Esophagus (tissue), 2 donors: Measurements from ENCODE around the gene PRUNE1. TPM values are rescaled to one million over a fixed set of nuclear protein-coding genes. Genes with fewer than 3 reads are reported as not detected.

Experiments
- H3K27ac ChIP-seq, 2 donors: one replicate each; pipeline ENCODE4 v1.5.1; 2013; ENCODE audit warnings: low read depth in 2 of 2, mild to moderate bottlenecking in 2 of 2, inconsistent platforms in 1 of 2, low read length in 1 of 2, moderate library complexity in 1 of 2
- H3K27me3 ChIP-seq, 2 donors: one replicate each; pipeline ENCODE4 v1.6.1; 2013; ENCODE audit warnings: low read length in 2 of 2, control low read depth in 1 of 2, mild to moderate bottlenecking in 1 of 2; ENCODE audit not compliant: insufficient read depth in 2 of 2, control insufficient read depth in 1 of 2
- H3K36me3 ChIP-seq, 2 donors: one replicate each; pipeline ENCODE4 v1.6.1; 2013; ENCODE audit warnings: low read length in 1 of 2; ENCODE audit not compliant: control insufficient read depth in 2 of 2, insufficient read depth in 2 of 2
- H3K4me1 ChIP-seq, 2 donors: one replicate each; pipeline ENCODE4 v1.6.1; 2013; ENCODE audit warnings: low read length in 1 of 2; ENCODE audit not compliant: control insufficient read depth in 2 of 2, insufficient read depth in 2 of 2
- H3K4me3 ChIP-seq, 2 donors: one replicate each; pipeline ENCODE4 v1.5.1; 2013; ENCODE audit warnings: low read length in 2 of 2, mild to moderate bottlenecking in 2 of 2, low read depth in 1 of 2, moderate library complexity in 1 of 2
- H3K9me3 ChIP-seq, 2 donors: one replicate each; pipeline ENCODE4 v1.6.1; 2013; ENCODE audit warnings: mild to moderate bottlenecking in 2 of 2, low read depth in 1 of 2, low read length in 1 of 2, moderate library complexity in 1 of 2; ENCODE audit not compliant: control insufficient read depth in 2 of 2, insufficient read depth in 1 of 2
- WGBS, 2 donors: extraction: QIAGEN DNeasy Blood & Tissue Kit; methylation state at CpG; one replicate each; pipeline ENCODE4 v1.1.7; 2013; 5-methylcytosine and 5-hydroxymethylcytosine counted together
- polyA plus RNA-seq, 2 donors: library from polyadenylated mRNA; stranded (reverse); fragments of 200-250 nt; gene quantifications; one replicate each; pipeline ENCODE4 v1.2.3, GENCODE V29; 2013
- donor health status: healthy with polysubstance abuse.
- donor health status: Bipolar disorder and iron deficiency.

PRUNE1 gene
- polyA plus RNA-seq, 2 donors: 7.2 to 10.1 TPM

GRCh38 chr1:151043163-151043562, 34.9 kb downstream of the PRUNE1 start:
- H3K36me3 ChIP-seq: peaks cover 0 to 13% of the 10 kb centered on the region in 2 donors
- no peaks in the 10 kb centered on the region for H3K9me3 ChIP-seq
- no peak overlapping the region for H3K27ac ChIP-seq
- H3K27me3 ChIP-seq: no peaks in the 10 kb centered on the region
- peaks cover 0 to 4% of the 10 kb centered on the region in 2 donors for H3K4me1 ChIP-seq
- no peak overlapping the region for H3K4me3 ChIP-seq
- WGBS, 2 donors: 91 to 92% methylated on average over 1 of the region's 1 CpG

- WGBS, 2 donors: 0 to 1% methylated on average over 26 to 29 of the region's 29 CpGs
- Histone ChIP-seq H3K27me3 (no peaks in the 10 kb centered on the region), H3K9me3 (no peaks in the 10 kb centered on the region), H3K36me3 (peaks cover 0 to 15% of the 10 kb centered on the region in 2 donors), H3K4me1 (peaks cover 2 to 3% of the 10 kb centered on the region in 2 donors), H3K27ac (peak within 1 kb of the TSS; percentile 76 to 85), H3K4me3 (peak within 1 kb of the TSS; percentile 53 to 61)
Observed at GRCh38 chr1:151047591-151047924, 39.3 kb downstream of the PRUNE1 start, which contains the start of gene C1orf56. Gene C1orf56, plus strand, starts transcription at chr1:151047751. Its CDS starts 97 bp downstream, at chr1:151047848.

GRCh38 chr1:151047925-151048644, 39.8 kb downstream of the PRUNE1 start:
- Histone ChIP-seq H3K4me1 (peaks cover 2 to 3% of the 10 kb centered on the region in 2 donors), H3K27ac (peak overlapping the region; percentile 76 to 85)

GRCh38 chr1:151048645-151049032, 40.4 kb downstream of the PRUNE1 start:
- Histone ChIP-seq H3K4me3 (peak overlapping the region in 1 of 2 donors; percentile 61), H3K27ac (peak overlapping the region; percentile 44 to 85), H3K36me3 (peaks cover 3 to 15% of the 10 kb centered on the region in 2 donors), H3K4me1 (peaks cover 2 to 3% of the 10 kb centered on the region in 2 donors), H3K27me3 (no peaks in the 10 kb centered on the region), H3K9me3 (no peaks in the 10 kb centered on the region)
- 11 to 17% methylated on average over 3 of the region's 3 CpGs for WGBS, 2 donors

More at GRCh38 chr1:151047925-151048644, 39.8 kb downstream of the PRUNE1 start:
- WGBS, 2 donors: 1 to 2% methylated on average over 47 to 48 of the region's 48 CpGs
- Histone ChIP-seq H3K9me3 (no peaks in the 10 kb centered on the region), H3K27me3 (no peaks in the 10 kb centered on the region), H3K4me3 (peak overlapping the region; percentile 53 to 61), H3K36me3 (peaks cover 2 to 18% of the 10 kb centered on the region in 2 donors)

GRCh38 chr1:151049458-151049857, 41.2 kb downstream of the PRUNE1 start:
- peaks cover 2 to 3% of the 10 kb centered on the region in 2 donors for H3K4me1 ChIP-seq
- peak overlapping the region in 1 of 2 donors; percentile 53 for H3K27ac ChIP-seq
- H3K27me3 ChIP-seq: no peaks in the 10 kb centered on the region
- H3K36me3 ChIP-seq: peaks cover 3 to 20% of the 10 kb centered on the region in 2 donors
- WGBS, 2 donors: 78 to 86% methylated on average over 5 of the region's 5 CpGs
- no peak overlapping the region for H3K4me3 ChIP-seq
- H3K9me3 ChIP-seq: no peaks in the 10 kb centered on the region

GRCh38 chr1:151050051-151050688, 41.9 kb downstream of the PRUNE1 start:
- no peaks in the 10 kb centered on the region for H3K9me3 ChIP-seq
- H3K36me3 ChIP-seq: peaks cover 3 to 22% of the 10 kb centered on the region in 2 donors
- no peaks in the 10 kb centered on the region for H3K27me3 ChIP-seq
- peaks cover 2 to 5% of the 10 kb centered on the region in 2 donors for H3K4me1 ChIP-seq
- 82 to 89% methylated on average over 2 of the region's 2 CpGs for WGBS, 2 donors
- H3K27ac ChIP-seq: no peak overlapping the region
- no peak overlapping the region for H3K4me3 ChIP-seq

GRCh38 chr1:151051356-151052009, 43.2 kb downstream of the PRUNE1 start:
- Histone ChIP-seq H3K9me3 (no peaks in the 10 kb centered on the region), H3K36me3 (peaks cover 7 to 29% of the 10 kb centered on the region in 2 donors), H3K4me3 (no peak overlapping the region), H3K27me3 (no peaks in the 10 kb centered on the region), H3K27ac (no peak overlapping the region), H3K4me1 (peaks cover 2 to 10% of the 10 kb centered on the region in 2 donors)
- 73 to 80% methylated on average over 2 of the region's 2 CpGs for WGBS, 2 donors

- Histone ChIP-seq H3K4me3 (peak overlapping the region in 1 of 2 donors; percentile 63), H3K4me1 (peaks cover 0 to 15% of the 10 kb centered on the region in 2 donors)
Observed at GRCh38 chr1:151054971-151055547, 46.8 kb downstream of the PRUNE1 start.

GRCh38 chr1:151055581-151055980, 47.3 kb downstream of the PRUNE1 start:
- H3K36me3 ChIP-seq: peaks cover 7 to 32% of the 10 kb centered on the region in 2 donors
- 36 to 48% methylated on average over 2 of the region's 2 CpGs for WGBS, 2 donors
- H3K9me3 ChIP-seq: no peaks in the 10 kb centered on the region
- peak overlapping the region in 1 of 2 donors; percentile 63 for H3K4me3 ChIP-seq
- H3K27me3 ChIP-seq: no peaks in the 10 kb centered on the region
- H3K27ac ChIP-seq: peak overlapping the region; percentile 88 to 90
- peaks cover 0 to 15% of the 10 kb centered on the region in 2 donors for H3K4me1 ChIP-seq

More at GRCh38 chr1:151054971-151055547, 46.8 kb downstream of the PRUNE1 start:
- WGBS, 2 donors: 88 to 89% methylated on average over 4 of the region's 4 CpGs
- peak overlapping the region; percentile 88 to 90 for H3K27ac ChIP-seq
- H3K36me3 ChIP-seq: peaks cover 7 to 32% of the 10 kb centered on the region in 2 donors
- no peaks in the 10 kb centered on the region for H3K9me3 ChIP-seq
- no peaks in the 10 kb centered on the region for H3K27me3 ChIP-seq
